Muscle layer of duodenum (tissue), 2 donors: ENCODE results near the gene ANKRD39.
"Not testable (repeated sequence)": the region's sequence is repeated elsewhere in the genome, so short reads cannot be mapped to it uniquely, and the experiment has no call there.

Experiments
- H3K27ac ChIP-seq: one replicate; pipeline ENCODE4 v1.7.0; 2013; ENCODE audit warnings: mild to moderate bottlenecking, low read length
- H3K27me3 ChIP-seq: one replicate; pipeline ENCODE4 v1.7.0; 2013; ENCODE audit warnings: low read depth, mild to moderate bottlenecking, control low read depth, low read length
- H3K36me3 ChIP-seq, 2 donors: one replicate each; pipeline ENCODE4 v1.7.0; 2013; ENCODE audit warnings: low read length in 2 of 2, control low read depth in 1 of 2, mild to moderate bottlenecking in 1 of 2; ENCODE audit not compliant: insufficient read depth in 2 of 2, control insufficient read depth in 1 of 2
- H3K4me1 ChIP-seq, 2 donors: one replicate each; pipeline ENCODE4 v1.7.0; 2013; ENCODE audit warnings: low read length in 2 of 2, mild to moderate bottlenecking in 2 of 2, control low read depth in 1 of 2, moderate library complexity in 1 of 2; ENCODE audit not compliant: insufficient read depth in 2 of 2, control insufficient read depth in 1 of 2
- H3K4me3 ChIP-seq, 2 donors: one replicate each; pipeline ENCODE4 v1.7.0; 2013; ENCODE audit warnings: low read length in 2 of 2, low read depth in 1 of 2, mild to moderate bottlenecking in 1 of 2
- H3K9me3 ChIP-seq, 2 donors: one replicate each; pipeline ENCODE4 v1.7.0; 2013; ENCODE audit warnings: low read length in 2 of 2, control low read depth in 1 of 2, mild to moderate bottlenecking in 1 of 2; ENCODE audit not compliant: control insufficient read depth in 1 of 2
- donor health status: healthy.

The ANKRD39 gene

GRCh38 chr2:96809951-96810782 is 47.6 kb downstream of the ANKRD39 start:
- Histone ChIP-seq H3K36me3 (peaks cover 5 to 24% of the 10 kb centered on the region in 2 donors), H3K27ac (no peak overlapping the region), H3K27me3 (no peaks in the 10 kb centered on the region), H3K4me3 (no peak overlapping the region), H3K4me1 (peaks cover 5 to 11% of the 10 kb centered on the region in 2 donors), H3K9me3 (no peaks in the 10 kb centered on the region)

GRCh38 chr2:96809216-96809882 is 48.5 kb downstream of the ANKRD39 start:
- Histone ChIP-seq H3K9me3 (no peaks in the 10 kb centered on the region), H3K4me1 (peaks cover 3 to 10% of the 10 kb centered on the region in 2 donors), H3K4me3 (no peak overlapping the region), H3K36me3 (peaks cover 5 to 24% of the 10 kb centered on the region in 2 donors), H3K27me3 (no peaks in the 10 kb centered on the region), H3K27ac (no peak overlapping the region)

- Histone ChIP-seq H3K27ac (no peak overlapping the region), H3K27me3 (no peaks in the 10 kb centered on the region), H3K4me3 (no peak overlapping the region), H3K36me3 (peaks cover 5 to 24% of the 10 kb centered on the region in 2 donors), H3K4me1 (peaks cover 3 to 10% of the 10 kb centered on the region in 2 donors), H3K9me3 (no peaks in the 10 kb centered on the region)
Measured at GRCh38 chr2:96808176-96808837, 49.5 kb downstream of the ANKRD39 start.

- Histone ChIP-seq H3K36me3 (peaks cover 5 to 30% of the 10 kb centered on the region in 2 donors), H3K27ac (no peak overlapping the region), H3K27me3 (no peaks in the 10 kb centered on the region), H3K9me3 (no peaks in the 10 kb centered on the region), H3K4me1 (peaks cover 0 to 3% of the 10 kb centered on the region in 2 donors), H3K4me3 (no peak overlapping the region)
Measured at GRCh38 chr2:96807127-96807471, 50.7 kb downstream of the ANKRD39 start.

GRCh38 chr2:96806468-96807126 is 51.2 kb downstream of the ANKRD39 start:
- H3K4me1 ChIP-seq = no peaks in the 10 kb centered on the region
- H3K27ac ChIP-seq = no peak overlapping the region
- no peaks in the 10 kb centered on the region for H3K9me3 ChIP-seq
- H3K27me3 ChIP-seq = no peaks in the 10 kb centered on the region
- no peak overlapping the region for H3K4me3 ChIP-seq
- peaks cover 5 to 31% of the 10 kb centered on the region in 2 donors for H3K36me3 ChIP-seq

GRCh38 chr2:96805946-96806345 is 51.9 kb downstream of the ANKRD39 start:
- H3K27ac ChIP-seq, H3K4me1 ChIP-seq, H3K9me3 ChIP-seq, H3K4me3 ChIP-seq, H3K27me3 ChIP-seq: not testable (repeated sequence)
- H3K36me3 ChIP-seq = peaks cover 5 to 27% of the 10 kb centered on the region in 2 donors

- Histone ChIP-seq H3K4me3 (no peak overlapping the region), H3K9me3 (no peaks in the 10 kb centered on the region), H3K27ac (no peak overlapping the region), H3K4me1 (peaks cover 0 to 5% of the 10 kb centered on the region in 2 donors), H3K36me3 (peaks cover 5 to 22% of the 10 kb centered on the region in 2 donors), H3K27me3 (no peaks in the 10 kb centered on the region)
Measured at GRCh38 chr2:96804986-96805385, 52.8 kb downstream of the ANKRD39 start.

GRCh38 chr2:96802721-96803120 is 55.1 kb downstream of the ANKRD39 start:
- no peaks in the 10 kb centered on the region for H3K9me3 ChIP-seq
- peaks cover 0 to 5% of the 10 kb centered on the region in 2 donors for H3K4me1 ChIP-seq
- H3K4me3 ChIP-seq = no peak overlapping the region
- no peak overlapping the region for H3K27ac ChIP-seq
- peaks cover 4 to 31% of the 10 kb centered on the region in 2 donors for H3K36me3 ChIP-seq
- no peaks in the 10 kb centered on the region for H3K27me3 ChIP-seq

- H3K27me3 ChIP-seq = no peaks in the 10 kb centered on the region
- peaks cover 4 to 36% of the 10 kb centered on the region in 2 donors for H3K36me3 ChIP-seq
- H3K4me3 ChIP-seq = no peak overlapping the region
- H3K27ac ChIP-seq = no peak overlapping the region
- no peaks in the 10 kb centered on the region for H3K9me3 ChIP-seq
- peaks cover 0 to 5% of the 10 kb centered on the region in 2 donors for H3K4me1 ChIP-seq
Measured at GRCh38 chr2:96801786-96802595, 55.8 kb downstream of the ANKRD39 start.

GRCh38 chr2:96801005-96801785 is 56.6 kb downstream of the ANKRD39 start:
- no peak overlapping the region for H3K27ac ChIP-seq
- H3K4me3 ChIP-seq = no peak overlapping the region
- no peaks in the 10 kb centered on the region for H3K27me3 ChIP-seq
- peaks cover 4 to 36% of the 10 kb centered on the region in 2 donors for H3K36me3 ChIP-seq
- no peaks in the 10 kb centered on the region for H3K9me3 ChIP-seq
- peaks cover 0 to 5% of the 10 kb centered on the region in 2 donors for H3K4me1 ChIP-seq
